ENCODE measurements around the gene PPP1R2.
"Not testable (repeated sequence)": the region's sequence is repeated elsewhere in the genome, so short reads cannot be mapped to it uniquely, and the experiment has no call there.

PPP1R2 gene

DNA sequence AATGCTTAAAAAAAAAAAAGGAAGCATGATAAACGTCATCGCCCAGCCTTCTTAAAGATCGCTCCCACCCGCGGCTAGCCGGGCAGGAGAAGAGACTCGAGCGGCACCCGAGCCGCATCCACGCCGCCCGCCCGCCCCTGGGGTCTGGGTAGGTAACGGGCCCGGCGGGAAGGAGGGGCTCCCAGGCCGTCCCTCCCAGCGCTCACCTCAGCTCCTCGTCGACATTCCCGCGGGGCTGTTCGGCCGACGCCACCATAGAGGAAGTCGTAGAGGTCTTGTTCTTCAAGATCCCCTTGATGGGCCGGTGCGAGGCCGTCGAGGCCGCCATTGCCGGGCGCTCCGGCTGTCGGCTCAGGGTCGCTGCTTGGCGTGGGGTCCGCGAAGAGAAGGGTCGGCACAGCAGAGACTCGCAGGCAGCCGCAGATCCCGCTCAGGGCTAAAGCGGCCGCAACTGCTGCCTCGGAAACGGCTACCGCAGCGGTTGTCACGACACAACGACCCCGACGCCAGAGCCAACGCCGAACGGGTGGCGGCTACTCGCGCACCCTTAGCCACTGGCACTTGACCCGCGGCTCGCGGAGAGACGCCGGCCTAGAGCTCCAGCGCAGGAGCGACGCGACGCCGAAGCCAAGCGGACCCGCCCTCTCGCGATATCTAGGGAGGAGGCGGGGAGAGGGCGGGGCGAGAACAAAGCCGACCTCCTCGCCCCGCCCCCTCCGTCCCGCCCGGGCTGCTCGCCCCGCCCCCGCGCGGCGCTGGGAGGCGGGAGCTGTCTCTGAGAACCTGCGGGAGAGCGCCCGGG is at the start of gene PPP1R2:
Gene PPP1R2 (minus strand): TSS at position 628 of the 802 bp plus-strand sequence. CDS start 300 bp downstream, at position 328.
- peak; percentile 82 to 87 for DNase-seq (ENCODE audit: low read depth in 2 of 2)

GRCh38 chr3:195591852-195592251 is 48.7 kb upstream of the PPP1R2 start:
- DNase-seq (ENCODE audit: low read depth in 2 of 2): no peak

GRCh38 chr3:195591220-195591619 is 48.1 kb upstream of the PPP1R2 start:
- DNase-seq (ENCODE audit: low read depth in 2 of 2): no peak

GRCh38 chr3:195590381-195590780 is 47.3 kb upstream of the PPP1R2 start:
- not testable (repeated sequence) for DNase-seq (ENCODE audit: low read depth in 2 of 2)

- DNase-seq (ENCODE audit: low read depth in 2 of 2): not testable (repeated sequence)
Observed at GRCh38 chr3:195589796-195590195, 46.7 kb upstream of the PPP1R2 start.

GRCh38 chr3:195587824-195588223 is 44.7 kb upstream of the PPP1R2 start:
- no peak for DNase-seq (ENCODE audit: low read depth in 2 of 2)

- no peak for DNase-seq (ENCODE audit: low read depth in 2 of 2)
Observed at GRCh38 chr3:195587406-195587805, 44.3 kb upstream of the PPP1R2 start.

DNA sequence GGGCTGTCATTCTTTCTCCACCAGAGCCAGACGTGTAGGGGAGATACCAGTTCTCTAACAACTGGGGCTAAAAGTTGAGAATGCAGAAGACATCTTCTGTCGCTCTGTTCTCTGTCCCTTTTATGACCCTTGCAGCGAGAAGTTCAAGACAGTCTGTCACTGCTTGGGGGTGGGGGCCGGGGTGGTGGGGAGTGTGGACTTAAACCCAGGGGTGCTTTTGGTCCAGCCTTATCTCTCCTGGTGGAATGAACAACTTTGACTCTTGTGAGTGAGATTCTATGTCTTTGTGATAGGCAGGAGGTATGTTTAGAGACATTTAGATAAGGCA is 41.4 kb upstream of the PPP1R2 start:
- no peak for DNase-seq (ENCODE audit: low read depth in 2 of 2)

DNA sequence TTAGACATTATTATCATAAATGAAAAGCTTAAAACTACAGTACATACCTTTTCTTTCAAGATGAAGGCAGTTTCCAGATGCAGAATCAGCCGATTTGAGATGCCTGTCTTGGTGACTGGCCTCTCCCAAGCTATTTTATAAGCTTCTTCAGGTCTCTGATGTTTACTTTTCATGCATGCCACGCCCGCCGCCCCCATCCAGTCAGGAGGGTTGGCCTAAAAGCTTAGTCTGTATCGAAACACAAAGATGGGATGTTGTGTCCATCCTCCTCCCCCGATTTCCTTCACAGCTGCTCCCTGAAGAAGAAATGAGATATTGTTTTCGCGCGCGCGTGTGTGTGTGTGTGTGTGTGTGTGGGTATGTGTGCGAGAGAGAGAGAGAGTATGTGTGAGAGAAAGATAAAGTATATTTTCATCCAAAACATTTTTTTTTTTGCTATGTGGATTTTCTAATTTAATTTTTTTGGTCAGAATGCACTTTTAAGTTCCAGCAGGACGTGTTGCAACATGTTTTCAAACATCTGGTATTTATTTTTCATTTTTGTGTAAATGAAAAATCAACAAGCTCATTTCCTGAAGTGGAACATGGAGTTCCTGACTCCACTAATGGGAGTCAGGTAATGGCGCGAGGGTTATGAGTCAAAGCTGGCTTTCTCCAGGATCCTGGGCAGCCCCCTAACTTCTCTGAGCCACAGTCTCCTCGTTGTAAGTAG is 40.9 kb upstream of the PPP1R2 start, which contains the start of gene APOD:
Gene APOD (minus strand): TSS at position 110 of the 712 bp plus-strand sequence. CDS start 4,479 bp downstream, outside the sequence.
- DNase-seq (ENCODE audit: low read depth in 2 of 2): no peak

- no peak for DNase-seq (ENCODE audit: low read depth in 2 of 2)
Observed at GRCh38 chr3:195582947-195583346, 39.8 kb upstream of the PPP1R2 start.

- no peak for DNase-seq (ENCODE audit: low read depth in 2 of 2)
Observed at GRCh38 chr3:195580744-195581443, 37.8 kb upstream of the PPP1R2 start.

- DNase-seq (ENCODE audit: low read depth in 2 of 2): no peak
Observed at GRCh38 chr3:195579281-195579680, 36.2 kb upstream of the PPP1R2 start.

- no peak for DNase-seq (ENCODE audit: low read depth in 2 of 2)
Observed at GRCh38 chr3:195578565-195578964, 35.4 kb upstream of the PPP1R2 start.

DNA sequence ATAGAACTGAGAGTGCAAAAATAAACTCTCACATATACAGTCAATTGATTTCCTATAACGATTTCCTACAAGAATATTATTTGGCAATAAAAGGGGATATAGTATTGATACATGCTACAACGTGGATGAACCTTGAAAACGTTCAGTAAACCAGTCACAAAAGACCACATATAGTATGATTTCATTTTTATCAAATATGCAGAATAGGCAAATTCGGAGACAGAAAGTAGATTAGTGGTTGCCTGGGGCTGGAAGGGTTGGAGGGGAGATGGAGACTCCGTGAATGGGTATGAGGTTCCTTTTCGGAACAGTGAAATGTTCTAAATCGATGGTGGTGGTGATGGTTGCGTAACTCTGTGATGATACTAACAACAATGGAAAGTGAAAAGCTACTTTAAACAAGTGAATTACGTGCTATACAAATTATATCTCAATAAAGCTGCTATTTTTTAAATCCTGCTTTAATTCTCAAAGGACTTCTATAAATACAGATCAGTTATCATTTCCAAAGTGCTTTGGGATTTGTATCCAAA is 34.6 kb upstream of the PPP1R2 start:
- no peak for DNase-seq (ENCODE audit: low read depth in 2 of 2)

GRCh38 chr3:195574497-195575304 is 31.6 kb upstream of the PPP1R2 start:
- DNase-seq (ENCODE audit: low read depth in 2 of 2): no peak

DNA sequence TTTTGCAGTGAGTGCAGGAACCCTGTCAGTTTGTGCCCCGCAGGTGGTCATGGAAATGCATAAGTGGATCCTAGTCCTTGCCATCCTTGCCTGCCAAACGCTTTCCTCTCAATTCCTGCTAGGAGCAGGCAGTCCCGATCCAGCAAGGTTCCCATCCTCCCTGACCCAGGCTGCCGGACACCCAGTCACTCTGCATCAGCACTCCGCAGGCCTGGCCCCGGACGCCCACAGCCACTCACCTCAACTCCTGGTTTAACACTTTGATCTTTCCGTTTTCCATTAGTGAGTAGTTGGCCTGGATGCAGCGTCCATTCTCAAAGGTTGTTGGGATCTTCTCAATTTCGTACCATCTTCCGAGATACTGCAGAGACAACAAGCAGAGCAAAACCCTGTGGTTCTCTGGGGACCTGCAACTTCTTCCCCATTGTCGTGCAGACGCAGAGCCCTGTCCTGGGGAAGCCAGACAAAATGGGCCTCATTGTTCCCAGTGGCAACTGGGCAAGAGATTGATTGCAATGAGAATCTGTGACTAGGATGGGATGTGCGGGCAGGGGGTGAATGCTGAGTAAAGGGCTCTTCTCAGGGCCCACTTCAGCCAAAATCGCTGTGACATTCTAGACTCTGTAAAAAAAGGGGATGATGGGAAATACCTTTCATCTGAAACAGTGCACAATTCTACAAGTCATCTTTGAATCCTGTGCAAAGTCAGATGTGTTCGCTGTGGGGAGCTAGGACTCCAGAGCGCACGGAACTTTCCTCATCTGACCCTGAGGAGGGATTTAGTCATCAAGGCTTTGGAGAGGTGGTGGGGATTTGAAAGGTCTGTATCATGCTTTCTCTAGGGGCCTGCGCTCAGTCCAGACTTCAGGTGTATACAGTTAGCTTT is 30.7 kb upstream of the PPP1R2 start:
- DNase-seq (ENCODE audit: low read depth in 2 of 2): no peak

DNA sequence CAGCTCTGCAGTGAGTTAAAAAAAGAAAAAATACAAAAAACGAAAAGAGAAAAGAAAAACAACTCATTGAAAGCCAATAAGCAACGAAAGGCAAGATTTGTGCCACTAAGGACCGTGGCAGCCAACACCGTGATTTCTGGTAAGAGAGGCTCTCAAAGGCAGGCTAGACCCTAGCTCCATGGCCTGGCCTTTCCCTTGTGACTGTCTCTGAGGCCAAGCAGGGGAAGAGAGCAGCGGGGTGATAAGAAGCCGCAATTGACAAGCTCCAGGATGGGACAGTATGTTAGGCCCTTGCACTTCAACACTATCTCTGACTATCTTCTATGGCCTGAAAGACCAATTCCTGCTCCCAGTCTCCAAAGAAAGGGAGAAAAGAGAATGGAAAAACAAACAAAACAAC is 28.2 kb upstream of the PPP1R2 start:
- DNase-seq (ENCODE audit: low read depth in 2 of 2): no peak

- DNase-seq (ENCODE audit: low read depth in 2 of 2): no peak
Observed at GRCh38 chr3:195570912-195571311, 27.8 kb upstream of the PPP1R2 start.

DNA sequence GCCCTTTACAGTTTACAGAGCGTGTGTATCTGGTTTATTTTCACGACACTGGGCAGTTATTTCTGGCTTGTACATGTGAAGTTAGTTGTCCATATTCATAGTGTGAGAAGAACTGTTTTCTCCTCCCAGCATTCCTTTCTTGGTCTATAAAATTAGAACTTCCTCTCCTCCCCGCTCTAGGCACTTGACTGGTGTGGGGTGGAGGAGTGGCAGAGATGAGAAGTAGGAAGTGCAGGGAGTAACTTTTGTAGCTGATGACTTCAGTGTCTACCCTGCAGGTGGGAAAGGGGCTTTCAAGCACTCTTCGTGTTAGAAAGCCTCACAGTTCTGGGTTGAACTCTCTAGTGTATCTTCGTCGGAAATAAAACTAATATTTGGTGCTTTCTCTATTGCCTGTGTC is 27.2 kb upstream of the PPP1R2 start:
- no peak for DNase-seq (ENCODE audit: low read depth in 2 of 2)

GRCh38 chr3:195568630-195569029 is 25.5 kb upstream of the PPP1R2 start:
- DNase-seq (ENCODE audit: low read depth in 2 of 2): no peak
